ENCODE results near the gene ZNF562. TPM values are rescaled to one million over a fixed set of nuclear protein-coding genes. Genes with fewer than 3 reads are reported as not detected.

Gene ZNF562
- total RNA-seq, 2 donors from 2014 or later: 30.0 to 34.9 TPM

- Histone ChIP-seq H3K36me3 (peaks cover 25 to 40% of the 10 kb centered on the region in 2 donors), H3K27ac (no peak overlapping the region)
- WGBS: 91% methylated on average over 5 of the region's 5 CpGs
These were observed 66.0 kb downstream of the ZNF562 start for GRCh38 chr19:9608912-9609311.

GRCh38 chr19:9597027-9597426, 77.9 kb downstream of the ZNF562 start:
- no peak for DNase-seq (ENCODE audit: low spot score)
- no peaks in the 10 kb centered on the region for H3K36me3 ChIP-seq
- intact Hi-C loops (cut with DNase I): no loop called here
- no peak for TF ChIP-seq POLR2A (IDR thresholded peaks at IDR 0.05)
- TF ChIP-seq POLR2AphosphoS5 (IDR thresholded peaks at IDR 0.05): no peak
- TF ChIP-seq CTCF (IDR thresholded peaks at IDR 0.05): no peak
- H3K9me3 ChIP-seq: no peaks in the 10 kb centered on the region
- H3K27ac ChIP-seq: no peak overlapping the region
- H3K4me1 ChIP-seq (replicated peaks): no peaks in the 10 kb centered on the region
- no peaks in the 10 kb centered on the region for H3K27me3 ChIP-seq (replicated peaks; ENCODE audit: insufficient read depth)
- 87% methylated on average over 3 of the region's 3 CpGs for WGBS
- no peak overlapping the region for H3K4me3 ChIP-seq

More at GRCh38 chr19:9608912-9609311, 66.0 kb downstream of the ZNF562 start:
- no peak overlapping the region for H3K4me3 ChIP-seq
- DNase-seq (ENCODE audit: low spot score): no peak
- TF ChIP-seq CTCF (IDR thresholded peaks at IDR 0.05) (no peak), POLR2AphosphoS5 (IDR thresholded peaks at IDR 0.05) (no peak), POLR2A (IDR thresholded peaks at IDR 0.05) (no peak)
- no peaks in the 10 kb centered on the region for H3K27me3 ChIP-seq (replicated peaks; ENCODE audit: insufficient read depth)
- no peaks in the 10 kb centered on the region for H3K4me1 ChIP-seq (replicated peaks)
- H3K9me3 ChIP-seq: no peaks in the 10 kb centered on the region
- intact Hi-C loops (cut with DNase I): no loop called here

Other genes starting within 250 kb of the ZNF562 start
- gene ZNF266, start 239.5 kb downstream of the ZNF562 start, total RNA-seq: 10 to 100 TPM; 20.4 to 22.9 TPM
- gene ZNF560, start 176.5 kb downstream of the ZNF562 start, total RNA-seq: 1 to 10 TPM in 1 of 2 donors, not detected in 1; 5.9 TPM
- gene ZNF426, start 136.5 kb downstream of the ZNF562 start, total RNA-seq: 10 to 100 TPM; 14.6 to 17.9 TPM
- 10 to 100 TPM; 31.6 to 31.7 TPM for gene ZNF121, start 90.6 kb downstream of the ZNF562 start, total RNA-seq
- 10 to 100 TPM; 27.8 to 32.3 TPM for gene ZNF561, start 53.9 kb downstream of the ZNF562 start, total RNA-seq
- 10 to 100 TPM; 24.5 to 30.8 TPM for gene ZNF846, start 93.6 kb upstream of the ZNF562 start, total RNA-seq
- gene FBXL12, start 144.0 kb upstream of the ZNF562 start, total RNA-seq: 10 to 100 TPM; 17.6 to 50.6 TPM
- 100 to 1,000 TPM; 543 to 675 TPM for gene UBL5, start 152.8 kb upstream of the ZNF562 start, total RNA-seq
- gene PIN1, start 160.2 kb upstream of the ZNF562 start, total RNA-seq: 100 to 1,000 TPM; 167 to 202 TPM

Measured in prostate gland (tissue), 2 donors.